ENCODE data around the gene A3GALT2. TPM values are rescaled to one million over a fixed set of nuclear protein-coding genes. Genes with fewer than 3 reads are reported as not detected.

A3GALT2 gene
- total and polyA plus RNA-seq, 9 of the 15 experiments (the other 6 are each of a cell fraction or from before 2014, with no cell fraction given), result not detected

DNA sequence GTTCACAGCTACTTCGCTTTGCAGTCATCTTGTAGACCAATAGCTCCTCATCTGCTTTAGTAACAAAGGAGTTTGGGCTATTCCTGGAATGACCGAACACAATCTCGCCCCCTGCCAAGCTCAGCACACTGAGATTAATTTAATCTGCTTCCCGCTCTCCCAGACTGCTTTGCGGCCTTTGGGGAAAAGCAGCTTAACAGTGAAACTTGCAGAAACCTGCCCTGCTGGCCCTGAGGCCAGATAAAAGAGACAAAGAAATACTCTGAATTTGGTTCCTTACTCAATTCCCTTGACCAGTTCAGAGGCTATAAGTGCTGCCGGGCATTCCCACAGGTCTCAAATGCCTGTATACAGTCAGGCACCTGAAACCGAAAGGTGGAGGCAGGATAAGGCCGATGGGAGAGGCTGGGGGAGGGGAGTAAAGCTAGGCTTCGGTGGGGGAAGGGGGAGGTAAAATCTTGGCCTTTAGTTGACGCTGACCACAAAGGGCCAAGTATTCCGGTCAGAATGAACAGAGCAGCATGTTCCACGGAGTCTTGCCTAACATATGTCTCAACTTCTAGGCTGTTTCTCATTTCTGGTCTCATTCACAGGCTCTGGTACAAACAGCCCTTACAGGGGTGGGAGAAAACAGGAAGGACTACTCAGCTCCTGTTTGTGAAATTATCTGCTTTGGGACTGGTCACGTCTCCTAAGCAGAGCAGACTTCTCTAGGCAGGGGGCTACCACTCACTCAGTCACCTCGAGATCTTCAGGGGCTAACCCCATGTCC is 17.7 kb upstream of the A3GALT2 start:
- Histone ChIP-seq H3K9me1 (ENCODE audit: control insufficient read depth, insufficient read depth, low read length) (peaks cover 13% of the 10 kb centered on the region), H3K4me2 (ENCODE audit: insufficient read depth, low read length) (peak overlapping the region; percentile 4), H3K36me3 (ENCODE audit: control insufficient read depth, insufficient read depth, low read length) (peaks cover 37% of the 10 kb centered on the region), H3K27ac (ENCODE audit: extremely low read depth, low read depth, low read length) (peak overlapping the region; percentile 31; the same call in 1 of the 3 replicates), H3K27me3 (ENCODE audit: control insufficient read depth in 2 of 2, insufficient read depth in 2 of 2, low read length in 2 of 2) (no peaks in the 10 kb centered on the region), H3K4me3 (no peak overlapping the region), H2AFZ (ENCODE audit: low read depth, low read length) (no peak overlapping the region), H3K79me2 (ENCODE audit: control insufficient read depth, insufficient read depth, low read length) (peaks cover 33% of the 10 kb centered on the region), H3K9ac (ENCODE audit: insufficient read depth in 1 of 2, low read depth in 2 of 2, low read length in 2 of 2) (peak overlapping the region in 1 of 2 experiments; percentile 10; a peak in 1 of 4 replicates), H4K20me1 (replicated peaks; ENCODE audit: control insufficient read depth, insufficient read depth, low read length) (peaks cover 38% of the 10 kb centered on the region), H3K4me1 (replicated peaks in 1 of 2; ENCODE audit: control insufficient read depth in 2 of 2, insufficient read depth in 2 of 2, low read length in 2 of 2) (peaks cover 8 to 14% of the 10 kb centered on the region in 2 experiments; a peak in 4 of 5 replicates), H3K9me3 (replicated peaks; ENCODE audit: control insufficient read depth, insufficient read depth, low read depth, low read length) (no peaks in the 10 kb centered on the region)
- intact Hi-C loops (cut with micrococcal nuclease), result no loop called here
- WGBS (ENCODE audit: insufficient coverage, low coverage, missing lambda C conversion rate), result 23% methylated on average over 14 of the region's 14 CpGs
- DNase-seq (ENCODE audit: extremely low read depth in 1 of 4, low spot score in 3 of 4), result peak in 1 of 4 experiments; percentile 35
- in situ Hi-C loops (cut with MboI), result no loop called here
- ChIA-PET CTCF (ENCODE audit: low intra/inter-chr PET ratio) (interaction anchor here (0.6 kb wide), 1 partner anchor 52 kb away, joined by 3 read pairs; no protein-coding TSS in a partner anchor), POLR2A (interaction anchor here (0.5 to 2.2 kb wide), 12 partner anchors 9 to 626 kb away, joined by 3 to 13 read pairs (median 4); no protein-coding TSS in a partner anchor)
- FAIRE-seq, result peak; percentile 56
- no TSS peak for BruUV-seq (replicated peaks)
- peak; percentile 60 for ATAC-seq
- TF ChIP-seq ZNF395 (CRISPR knock-in tag; IDR thresholded peaks at IDR 0.05) (no peak), ZFP30 (CRISPR knock-in tag; IDR thresholded peaks at IDR 0.05; ENCODE audit: borderline replicate concordance) (no peak), ZNF280A (IDR thresholded peaks at IDR 0.05; ENCODE audit: low read depth, partially characterized antibody) (no peak), HNRNPL (IDR thresholded peaks at IDR 0.05; ENCODE audit: low read depth, low read length) (no peak), XRCC3 (IDR thresholded peaks at IDR 0.05) (no peak), HMBOX1 (IDR thresholded peaks at IDR 0.05) (no peak; the same call in 1 of the 2 replicates), CEBPB (tag; IDR thresholded peaks at IDR 0.05) (peak; percentile 43; the same call in 1 of the 2 replicates), CSDE1 (IDR thresholded peaks at IDR 0.05) (no peak), BCL6 (CRISPR knock-in tag; IDR thresholded peaks at IDR 0.05) (no peak), MBD2 (IDR thresholded peaks at IDR 0.05; ENCODE audit: borderline replicate concordance, low read depth) (no peak), ZNF583 (CRISPR knock-in tag; IDR thresholded peaks at IDR 0.05) (no peak), CBFA2T2 (conservative IDR thresholded peaks at IDR 0.05) (no peak), SRSF1 (IDR thresholded peaks at IDR 0.05; ENCODE audit: low read depth, low read length) (no peak), GABPB2 (CRISPR knock-in tag; conservative IDR thresholded peaks at IDR 0.05) (no peak), HDAC1 (IDR thresholded peaks at IDR 0.05) (peak in 1 of 2 experiments; percentile 43; a peak in 1 of 4 replicates), BACH1 (tag; IDR thresholded peaks at IDR 0.05) (peak; percentile 47; the same call in 1 of the 2 replicates)
- TF ChIP-seq, protein P1, sequence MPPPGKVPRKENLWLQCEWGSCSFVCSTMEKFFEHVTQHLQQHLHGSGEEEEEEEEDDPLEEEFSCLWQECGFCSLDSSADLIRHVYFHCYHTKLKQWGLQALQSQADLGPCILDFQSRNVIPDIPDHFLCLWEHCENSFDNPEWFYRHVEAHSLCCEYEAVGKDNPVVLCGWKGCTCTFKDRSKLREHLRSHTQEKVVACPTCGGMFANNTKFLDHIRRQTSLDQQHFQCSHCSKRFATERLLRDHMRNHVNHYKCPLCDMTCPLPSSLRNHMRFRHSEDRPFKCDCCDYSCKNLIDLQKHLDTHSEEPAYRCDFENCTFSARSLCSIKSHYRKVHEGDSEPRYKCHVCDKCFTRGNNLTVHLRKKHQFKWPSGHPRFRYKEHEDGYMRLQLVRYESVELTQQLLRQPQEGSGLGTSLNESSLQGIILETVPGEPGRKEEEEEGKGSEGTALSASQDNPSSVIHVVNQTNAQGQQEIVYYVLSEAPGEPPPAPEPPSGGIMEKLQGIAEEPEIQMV (tag; conservative IDR thresholded peaks at IDR 0.05; ENCODE audit: low read depth), result 0 out of 2 replicates have a peak, but pooled peaks have one; percentile 21
